ENCODE measurements around the gene RNF150. TPM values are rescaled to one million over a fixed set of nuclear protein-coding genes. Genes with fewer than 3 reads are reported as not detected.

RNF150 gene
- total and polyA plus RNA-seq, 8 donors = 0.31 to 88.1 (median 8.3) TPM

GRCh38 chr4:140925417-140925816 is 207.9 kb downstream of the RNF150 start:
- intact Hi-C loops (cut with DNase I; ENCODE audit: low total_unique reads) = no loop called here
- 78 to 97% (median 84%) methylated on average over 6 of the region's 6 CpGs for WGBS, 5 donors

DNA sequence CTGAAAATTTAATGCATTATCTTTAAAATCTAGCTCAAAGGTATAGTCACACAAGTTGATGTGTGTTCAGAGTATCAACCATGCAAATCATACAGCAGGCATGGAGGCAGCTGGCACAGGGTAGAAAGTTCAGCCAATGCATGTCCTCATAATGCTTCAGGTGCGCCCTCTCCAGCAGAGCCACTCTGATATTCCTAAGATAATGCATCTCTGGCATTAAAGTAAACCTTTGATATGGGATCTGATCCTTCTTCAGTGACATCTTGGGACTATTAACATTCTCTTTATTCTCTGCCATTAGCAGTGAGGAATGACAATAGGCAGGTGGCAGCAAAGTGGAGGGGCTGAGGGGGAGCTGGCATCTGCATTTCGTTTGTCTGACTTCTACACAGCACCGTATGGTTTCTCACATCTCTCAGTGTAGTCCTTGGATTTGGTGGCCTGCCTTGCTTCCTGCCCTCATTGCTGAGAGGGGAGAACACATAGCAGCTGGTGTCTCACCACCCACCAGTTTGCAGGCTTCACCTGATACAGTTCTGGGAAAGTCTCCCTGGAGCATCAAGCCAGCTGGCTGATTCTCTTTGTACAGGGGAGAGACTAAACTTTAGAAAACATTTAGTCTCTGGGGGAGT is 208.4 kb downstream of the RNF150 start:
- no peak for TF ChIP-seq POLR2A (IDR thresholded peaks at IDR 0.05)
- TF ChIP-seq, protein P1, sequence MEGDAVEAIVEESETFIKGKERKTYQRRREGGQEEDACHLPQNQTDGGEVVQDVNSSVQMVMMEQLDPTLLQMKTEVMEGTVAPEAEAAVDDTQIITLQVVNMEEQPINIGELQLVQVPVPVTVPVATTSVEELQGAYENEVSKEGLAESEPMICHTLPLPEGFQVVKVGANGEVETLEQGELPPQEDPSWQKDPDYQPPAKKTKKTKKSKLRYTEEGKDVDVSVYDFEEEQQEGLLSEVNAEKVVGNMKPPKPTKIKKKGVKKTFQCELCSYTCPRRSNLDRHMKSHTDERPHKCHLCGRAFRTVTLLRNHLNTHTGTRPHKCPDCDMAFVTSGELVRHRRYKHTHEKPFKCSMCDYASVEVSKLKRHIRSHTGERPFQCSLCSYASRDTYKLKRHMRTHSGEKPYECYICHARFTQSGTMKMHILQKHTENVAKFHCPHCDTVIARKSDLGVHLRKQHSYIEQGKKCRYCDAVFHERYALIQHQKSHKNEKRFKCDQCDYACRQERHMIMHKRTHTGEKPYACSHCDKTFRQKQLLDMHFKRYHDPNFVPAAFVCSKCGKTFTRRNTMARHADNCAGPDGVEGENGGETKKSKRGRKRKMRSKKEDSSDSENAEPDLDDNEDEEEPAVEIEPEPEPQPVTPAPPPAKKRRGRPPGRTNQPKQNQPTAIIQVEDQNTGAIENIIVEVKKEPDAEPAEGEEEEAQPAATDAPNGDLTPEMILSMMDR (IDR thresholded peaks at IDR 0.05) = no peak
- TF ChIP-seq POLR2AphosphoS5 (IDR thresholded peaks at IDR 0.05) = no peak
- TF ChIP-seq EP300 (IDR thresholded peaks at IDR 0.05) = no peak
- Histone ChIP-seq H3K9me3 (no peaks in the 10 kb centered on the region), H3K27ac (no peak overlapping the region), H3K27me3 (no peaks in the 10 kb centered on the region), H3K4me1 (no peaks in the 10 kb centered on the region), H3K36me3 (no peaks in the 10 kb centered on the region), H3K4me3 (no peak overlapping the region)
- intact Hi-C loops (cut with DNase I; ENCODE audit: low total_unique reads) = no loop called here
- WGBS, 5 donors = 45 to 61% (median 51%) methylated on average over 3 of the region's 3 CpGs
- DNase-seq = no peak

More at GRCh38 chr4:140925417-140925816, 207.9 kb downstream of the RNF150 start:
- no peaks in the 10 kb centered on the region for H3K4me1 ChIP-seq
- no peaks in the 10 kb centered on the region for H3K9me3 ChIP-seq
- no peak overlapping the region for H3K27ac ChIP-seq
- no peaks in the 10 kb centered on the region for H3K36me3 ChIP-seq
- no peak overlapping the region for H3K4me3 ChIP-seq
- DNase-seq = no peak
- no peaks in the 10 kb centered on the region for H3K27me3 ChIP-seq
- TF ChIP-seq POLR2A (IDR thresholded peaks at IDR 0.05) = no peak
- TF ChIP-seq, protein P1 (IDR thresholded peaks at IDR 0.05) = no peak
- no peak for TF ChIP-seq POLR2AphosphoS5 (IDR thresholded peaks at IDR 0.05)
- TF ChIP-seq EP300 (IDR thresholded peaks at IDR 0.05) = no peak

- H3K9me3 ChIP-seq = no peaks in the 10 kb centered on the region
- H3K4me1 ChIP-seq = peaks cover 0 to 33% (median 7%) of the 10 kb centered on the region in 4 donors
- intact Hi-C loops (cut with DNase I; ENCODE audit: low total_unique reads) = no loop called here
- no peak overlapping the region for H3K27ac ChIP-seq
- H3K27me3 ChIP-seq = no peaks in the 10 kb centered on the region
- 57 to 70% (median 67%) methylated on average over 3 of the region's 3 CpGs for WGBS, 5 donors
- peaks cover 0 to 6% (median 4%) of the 10 kb centered on the region in 4 donors for H3K36me3 ChIP-seq
- TF ChIP-seq POLR2AphosphoS5 (IDR thresholded peaks at IDR 0.05) (no peak), EP300 (IDR thresholded peaks at IDR 0.05) (no peak), POLR2A (IDR thresholded peaks at IDR 0.05) (no peak)
- TF ChIP-seq, protein P1 (IDR thresholded peaks at IDR 0.05) = no peak
- H3K4me3 ChIP-seq = no peak overlapping the region
- peak in 1 of 2 donors; percentile 34 for DNase-seq
These were observed 226.0 kb downstream of the RNF150 start for GRCh38 chr4:140906993-140907962.

- no peaks in the 10 kb centered on the region for H3K36me3 ChIP-seq
- DNase-seq = peak in 1 of 2 donors; percentile 74
- H3K4me1 ChIP-seq = peaks cover 0 to 33% (median 7%) of the 10 kb centered on the region in 4 donors
- H3K27me3 ChIP-seq = no peaks in the 10 kb centered on the region
- TF ChIP-seq POLR2A (IDR thresholded peaks at IDR 0.05) (no peak), POLR2AphosphoS5 (IDR thresholded peaks at IDR 0.05) (no peak), EP300 (IDR thresholded peaks at IDR 0.05) (no peak)
- TF ChIP-seq, protein P1 (IDR thresholded peaks at IDR 0.05) = no peak
- H3K9me3 ChIP-seq = no peaks in the 10 kb centered on the region
- WGBS, 5 donors = 59 to 74% (median 65%) methylated on average over 2 of the region's 2 CpGs
- H3K4me3 ChIP-seq = no peak overlapping the region
- intact Hi-C loops (cut with DNase I; ENCODE audit: low total_unique reads) = no loop called here
- H3K27ac ChIP-seq = no peak overlapping the region
These were observed 228.4 kb downstream of the RNF150 start for GRCh38 chr4:140904904-140905303.

Data from stomach (tissue), 9 donors.